Measurements from ENCODE around the gene ZFPM1.

GRCh38 chr16:88556294-88556988 lies 103.4 kb downstream of the ZFPM1 start:
- TF ChIP-seq CTCF (IDR thresholded peaks at IDR 0.05; ENCODE audit: low read depth, low read length) = no peak
- no peak for TF ChIP-seq EZH2phosphoT487 (IDR thresholded peaks at IDR 0.05; ENCODE audit: low read depth)

Data from OCI-LY3 (cell line).